Ovary (tissue), 9 donors: ENCODE results near the gene NAALADL2. TPM values are rescaled to one million over a fixed set of nuclear protein-coding genes. Genes with fewer than 3 reads are reported as not detected.
"Not testable (repeated sequence)": the region's sequence is repeated elsewhere in the genome, so short reads cannot be mapped to it uniquely, and the experiment has no call there.

Source experiments
- DNase-seq, 5 donors: peaks; one replicate each; pipeline ENCODE4 v3.0.0-alpha.2; 2019 to 2020
- H3K27ac ChIP-seq, 2 donors: fragments of 200-600 bp; one replicate each; pipeline versions ENCODE4 v1.5.1 to v1.8.0; 2019 to 2022
- H3K27me3 ChIP-seq: fragments of 200-600 bp; one replicate; pipeline ENCODE4 v1.8.0; 2022
- H3K36me3 ChIP-seq: fragments of 200-600 bp; sonication (generic); one replicate; pipeline ENCODE4 v1.5.1; 2019
- H3K4me1 ChIP-seq: one replicate; pipeline ENCODE4 v1.8.1; 2013; ENCODE audit warnings: mild to moderate bottlenecking, moderate library complexity; ENCODE audit not compliant: insufficient read depth
- H3K4me3 ChIP-seq: fragments of 200-600 bp; sonication (generic); one replicate; pipeline ENCODE4 v1.5.1; 2017
- H3K9me3 ChIP-seq, 2 donors: fragments of 200-600 bp in 1 of 2; sonication (generic) in 1 of 2; one replicate each; pipeline versions ENCODE4 v1.5.1 to v1.8.1; 2013 to 2019; ENCODE audit warnings: mild to moderate bottlenecking in 1 of 2, moderate library complexity in 1 of 2
- CTCF ChIP-seq, 3 donors: fragments of 450-650 bp in 2 of 3; fragments of 200-600 bp in 1 of 3; IDR thresholded peaks; one replicate each; pipeline versions ENCODE4 v1.5.1 to v1.8.0; 2016 to 2022; ENCODE audit warnings: antibody characterized with exemption in 3 of 3, mild to moderate bottlenecking in 1 of 3
- EP300 ChIP-seq: sonication (generic); formaldehyde crosslinking; IDR thresholded peaks from one replicate; pipeline ENCODE4 v1.6.1; 2017; ENCODE audit warnings: antibody characterized with exemption
- POLR2A ChIP-seq: fragments of 450-650 bp; IDR thresholded peaks from one replicate; pipeline ENCODE4 v1.6.1; 2017; ENCODE audit warnings: antibody characterized with exemption, mild to moderate bottlenecking, moderate library complexity
- WGBS, 3 donors: extraction: QIAGEN DNeasy Blood & Tissue Kit in 1 of 3; methylation state at CpG; one replicate each; pipeline versions ENCODE4 v1.1.5 to v1.1.7; 2013 to 2017; 5-methylcytosine and 5-hydroxymethylcytosine counted together
- intact Hi-C, 4 donors: fragments of 100-400 bp; cut with DNase I; formaldehyde crosslinking; loops; one replicate each; pipeline versions ENCODE4 v1.11.0 to v1.15.1; 2022 to 2023
- polyA plus RNA-seq, 2 donors: library from polyadenylated mRNA; stranded (reverse); fragments of 200-250 nt in 1 of 2; fragments of 350-450 nt in 1 of 2; fragmentation: Illumina TruSeq in 1 of 2; extraction: RNeasy Lipid Tissue Mini Kit (QIAGEN cat#74804) in 1 of 2; gene quantifications; one replicate each; pipeline ENCODE4 v1.2.3, GENCODE V29; 2013 to 2014
- total RNA-seq, 7 donors: library from RNA; depleted of rRNA in 2 of 7; stranded (reverse); fragments of >200 nt in 2 of 7; fragmentation: NEBNext Ultra II Directional in 3 of 7; extraction: Animal tissue kit (Norgen Biotek cat#: 25700) in 3 of 7; gene quantifications; one replicate each; pipeline versions ENCODE4 v1.1.0 to v1.2.4, GENCODE V29; 2016 to 2023
- donor health status: DM: no; HTN: no; CAD: no; lungs with moderate emphysema.
- donor health status: DM: no; HTN: no; CAD: no.
- donor health status: Bipolar disorder and iron deficiency.
- donor health status: DM: yes; HTN: yes; CAD: no.
- donor health status: DM: no; HTN: no; CAD: no.
- donor health status: DM: yes; HTN: yes; CAD: no.

NAALADL2 gene
- total and polyA plus RNA-seq, 9 donors, result 2.3 to 29.3 (median 15.2) TPM

GRCh38 chr3:175153595-175153994 lies 294.5 kb downstream of the NAALADL2 start:
- no peaks in the 10 kb centered on the region for H3K36me3 ChIP-seq
- intact Hi-C loops, result no loop called here
- no peaks in the 10 kb centered on the region for H3K9me3 ChIP-seq
- TF ChIP-seq CTCF (IDR thresholded peaks at IDR 0.05) (no peak), EP300 (no peak), POLR2A (no peak)
- H3K27me3 ChIP-seq, result no peaks in the 10 kb centered on the region
- no peak overlapping the region for H3K27ac ChIP-seq
- H3K4me1 ChIP-seq, result no peaks in the 10 kb centered on the region
- no peak overlapping the region for H3K4me3 ChIP-seq
- 96 to 98% (median 97%) methylated on average over 2 of the region's 2 CpGs for WGBS, 3 donors
- DNase-seq, result no peak

GRCh38 chr3:175155172-175155571 lies 296.0 kb downstream of the NAALADL2 start:
- intact Hi-C loops, result no loop called here
- Histone ChIP-seq H3K4me1 (no peaks in the 10 kb centered on the region), H3K27ac (no peak overlapping the region), H3K36me3 (no peaks in the 10 kb centered on the region), H3K9me3 (no peaks in the 10 kb centered on the region), H3K27me3 (no peaks in the 10 kb centered on the region), H3K4me3 (no peak overlapping the region)
- no peak for TF ChIP-seq CTCF (IDR thresholded peaks at IDR 0.05)
- TF ChIP-seq EP300, result no peak
- no peak for TF ChIP-seq POLR2A
- 91 to 98% (median 94%) methylated on average over 2 of the region's 2 CpGs for WGBS, 3 donors
- DNase-seq, result no peak

GRCh38 chr3:175159202-175159601 lies 300.1 kb downstream of the NAALADL2 start:
- no peak overlapping the region for H3K27ac ChIP-seq
- H3K36me3 ChIP-seq, result no peaks in the 10 kb centered on the region
- H3K9me3 ChIP-seq, result no peaks in the 10 kb centered on the region
- H3K27me3 ChIP-seq, result no peaks in the 10 kb centered on the region
- no peaks in the 10 kb centered on the region for H3K4me1 ChIP-seq
- intact Hi-C loops, result no loop called here
- no peak for TF ChIP-seq POLR2A
- DNase-seq, result no peak
- no peak overlapping the region for H3K4me3 ChIP-seq

GRCh38 chr3:175161291-175161690 lies 302.2 kb downstream of the NAALADL2 start:
- Histone ChIP-seq H3K36me3 (no peaks in the 10 kb centered on the region), H3K27ac (no peak overlapping the region), H3K27me3 (no peaks in the 10 kb centered on the region), H3K4me3 (no peak overlapping the region), H3K4me1 (no peaks in the 10 kb centered on the region), H3K9me3 (no peaks in the 10 kb centered on the region)
- DNase-seq, result no peak
- 90 to 94% (median 92%) methylated on average over 5 of the region's 5 CpGs for WGBS, 3 donors
- intact Hi-C loops, result no loop called here
- no peak for TF ChIP-seq EP300
- TF ChIP-seq CTCF (IDR thresholded peaks at IDR 0.05), result no peak
- no peak for TF ChIP-seq POLR2A

- H3K9me3 ChIP-seq, result no peaks in the 10 kb centered on the region
- no peaks in the 10 kb centered on the region for H3K36me3 ChIP-seq
- 72 to 81% (median 73%) methylated on average over 3 of the region's 3 CpGs for WGBS, 3 donors
- intact Hi-C loops, result no loop called here
- no peak for TF ChIP-seq EP300
- no peak for TF ChIP-seq CTCF (IDR thresholded peaks at IDR 0.05)
- TF ChIP-seq POLR2A, result no peak
- DNase-seq, result no peak
- H3K4me3 ChIP-seq, result no peak overlapping the region
- H3K27ac ChIP-seq, result no peak overlapping the region
- H3K4me1 ChIP-seq, result no peaks in the 10 kb centered on the region
- no peaks in the 10 kb centered on the region for H3K27me3 ChIP-seq
Measured at GRCh38 chr3:175163686-175164085, 304.6 kb downstream of the NAALADL2 start.

GRCh38 chr3:175173117-175173516 lies 314.0 kb downstream of the NAALADL2 start:
- H3K27ac ChIP-seq, H3K36me3 ChIP-seq, H3K4me3 ChIP-seq, intact Hi-C loops, H3K4me1 ChIP-seq, DNase-seq, H3K27me3 ChIP-seq, H3K9me3 ChIP-seq: not testable (repeated sequence)
- 97 to 99% (median 98%) methylated on average over 10 of the region's 10 CpGs for WGBS, 3 donors
